GM15510 (cell line): ENCODE data around the gene SVOP.

Source experiments
- POLR2A ChIP-seq: IDR thresholded peaks from 3 replicates; pipeline ENCODE4 v1.6.1; 2011; ENCODE audit warnings: borderline replicate concordance; ENCODE audit not compliant: insufficient read length; ENCODE audit errors: extremely low read depth

The SVOP gene

DNA sequence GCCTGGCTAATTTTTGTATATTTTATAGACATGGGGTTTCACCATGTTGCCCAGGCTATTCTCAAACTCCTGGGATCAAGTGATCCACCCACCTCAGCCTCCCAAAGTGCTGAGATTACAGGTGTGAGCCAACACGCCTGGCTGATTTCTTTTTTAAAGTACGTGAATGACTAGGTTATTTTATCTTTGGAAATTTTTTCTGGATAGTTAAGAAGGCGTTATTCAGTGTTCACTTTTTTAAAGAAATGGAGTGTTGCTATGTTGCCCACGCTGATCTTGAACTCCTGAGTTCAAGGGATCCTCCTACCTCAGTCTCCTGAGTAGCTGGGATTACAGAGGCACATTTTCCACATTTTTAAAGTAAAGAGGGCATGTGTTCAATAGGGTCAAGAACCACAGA lies 58.6 kb downstream of the SVOP start:
- TF ChIP-seq POLR2A = no peak

DNA sequence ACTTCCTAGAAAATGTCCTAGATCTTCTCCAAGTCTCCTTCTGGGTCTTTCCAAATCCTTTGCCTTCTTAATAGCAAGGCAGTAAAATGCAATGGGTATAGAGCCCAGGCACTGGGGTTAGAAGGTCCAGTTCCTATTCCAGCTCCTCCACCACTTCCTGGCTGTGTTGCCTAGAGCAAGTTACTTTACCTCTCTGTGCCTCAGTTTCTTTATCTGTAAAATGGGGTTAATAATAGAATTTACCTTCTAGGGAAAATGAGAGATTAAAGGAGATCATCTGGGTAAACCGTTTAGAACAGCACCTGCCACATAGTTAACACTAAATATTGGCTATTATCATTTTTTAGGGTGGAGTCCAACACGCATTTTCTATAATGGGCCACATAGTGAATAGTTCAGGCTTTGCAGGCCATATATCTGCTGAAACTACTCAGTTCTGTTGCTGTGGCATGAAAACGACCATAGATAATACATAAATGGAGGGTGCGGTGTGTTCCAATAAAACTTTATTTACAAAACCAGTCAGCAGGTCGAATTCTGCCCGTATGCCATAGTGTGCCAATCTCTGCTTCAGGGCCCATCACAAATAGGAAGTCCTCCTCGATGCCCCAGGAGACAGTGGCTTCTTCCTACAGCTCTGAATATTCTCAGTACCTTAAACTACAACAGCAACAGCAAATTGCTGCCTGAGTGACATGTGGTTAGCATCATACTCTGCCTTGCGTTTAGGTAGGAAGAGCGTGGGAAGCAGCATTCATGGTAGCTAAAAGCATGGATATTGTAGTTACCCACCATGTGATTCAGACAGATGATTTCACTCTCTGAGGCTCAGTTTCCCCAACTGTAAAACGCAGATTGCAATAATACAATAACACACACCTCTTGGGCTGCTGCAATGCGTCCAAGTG lies 60.9 kb downstream of the SVOP start:
- no peak for TF ChIP-seq POLR2A

DNA sequence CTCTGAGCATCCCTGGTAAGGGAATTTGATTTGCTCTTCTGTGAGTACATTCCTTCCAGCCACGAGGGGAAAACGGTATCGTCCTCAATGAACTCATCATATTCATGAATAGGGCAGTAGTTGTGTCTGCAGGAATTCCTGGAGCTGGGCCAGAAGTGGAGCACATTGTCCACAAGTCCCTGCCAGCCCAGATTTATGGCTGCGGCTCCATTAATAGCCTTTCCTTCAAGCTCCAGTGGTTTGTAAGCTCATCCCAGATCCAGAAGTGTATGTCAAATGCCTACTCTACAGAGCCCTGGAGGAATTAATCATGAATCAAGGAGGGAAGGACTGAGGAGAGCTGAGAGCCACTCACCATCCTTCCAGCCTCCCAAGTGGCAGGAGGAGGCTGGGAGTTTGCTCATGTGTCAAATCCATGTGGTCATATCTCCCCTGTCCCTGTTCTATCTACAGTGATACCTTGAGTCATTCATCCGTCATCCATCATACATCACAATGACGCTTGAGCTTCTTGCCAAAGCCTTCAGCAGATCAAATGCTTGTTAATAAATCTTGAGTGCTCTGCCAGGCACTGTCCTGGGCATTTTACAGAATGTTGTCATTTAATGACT lies 65.5 kb downstream of the SVOP start:
- TF ChIP-seq POLR2A = no peak

DNA sequence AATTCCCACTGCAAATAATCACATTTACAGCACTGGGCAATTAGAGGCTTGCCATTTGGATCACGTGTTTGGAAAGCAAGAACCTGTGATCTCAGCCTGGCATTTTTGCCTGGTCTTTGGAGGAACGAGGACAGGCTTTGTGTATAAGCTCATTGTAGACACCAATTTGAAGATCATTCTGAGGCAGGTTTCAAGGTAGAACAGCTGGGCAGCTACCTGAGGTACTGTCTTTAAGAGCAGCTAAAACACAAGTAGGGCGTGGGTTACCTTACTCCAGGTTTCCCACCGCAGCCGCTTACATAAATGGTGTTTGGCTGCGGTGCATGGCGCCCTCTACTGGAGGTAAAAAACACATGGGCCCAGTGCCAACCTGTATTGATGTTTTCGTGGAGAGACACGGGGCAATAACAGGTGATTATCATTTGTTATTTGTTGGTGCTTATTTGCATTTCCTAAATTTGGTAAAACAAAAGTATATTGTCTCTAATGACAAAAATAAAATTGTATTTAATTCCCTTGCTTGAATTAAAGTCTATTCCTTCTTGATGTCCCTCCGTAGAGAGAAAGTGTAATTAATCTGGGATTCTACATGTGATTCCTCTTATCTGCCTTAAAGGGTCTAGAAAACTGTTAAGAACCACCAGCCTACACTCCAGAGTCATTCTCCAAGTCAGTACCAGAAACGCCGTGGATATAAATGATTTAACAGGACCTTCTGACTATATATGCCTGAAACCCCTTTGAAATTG lies 69.7 kb downstream of the SVOP start:
- TF ChIP-seq POLR2A = no peak

DNA sequence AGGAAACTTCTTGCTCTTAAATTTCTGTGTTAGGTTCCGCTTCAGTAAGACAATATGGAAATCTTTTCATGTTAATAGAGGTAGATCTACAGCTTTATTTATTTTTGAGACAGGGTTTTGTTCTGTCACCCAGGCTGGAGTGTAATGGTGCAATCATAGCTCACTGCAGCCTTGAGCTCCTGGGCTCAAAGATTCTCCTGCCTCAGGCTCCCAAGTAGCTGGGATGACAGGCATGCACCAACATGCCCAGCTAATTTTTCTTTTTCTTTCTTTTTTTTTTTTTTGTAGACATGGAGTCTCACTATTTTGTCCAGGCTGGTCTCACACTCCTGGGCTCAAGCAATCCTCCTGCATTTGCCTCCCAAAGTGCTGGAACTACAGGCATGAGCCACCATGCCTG lies 70.9 kb downstream of the SVOP start:
- no peak for TF ChIP-seq POLR2A

DNA sequence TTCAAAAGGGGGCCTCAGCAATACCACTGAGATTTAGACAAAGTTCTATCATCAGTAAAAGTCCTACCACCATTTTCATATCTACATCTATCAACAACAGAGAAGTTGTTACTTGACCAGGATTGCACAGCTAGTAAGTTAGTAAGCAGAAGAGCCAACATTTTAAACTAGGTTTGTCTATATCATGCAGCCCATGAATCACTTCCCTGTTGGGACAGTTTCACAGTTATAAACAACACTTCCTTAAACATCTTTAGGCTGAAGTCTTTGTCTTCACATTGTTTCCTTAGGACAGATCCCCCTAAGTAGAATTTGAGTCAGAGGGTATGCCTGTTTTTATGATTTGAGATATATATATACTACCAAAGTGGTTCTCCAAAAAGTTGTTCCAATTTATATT lies 72.5 kb downstream of the SVOP start:
- no peak for TF ChIP-seq POLR2A

DNA sequence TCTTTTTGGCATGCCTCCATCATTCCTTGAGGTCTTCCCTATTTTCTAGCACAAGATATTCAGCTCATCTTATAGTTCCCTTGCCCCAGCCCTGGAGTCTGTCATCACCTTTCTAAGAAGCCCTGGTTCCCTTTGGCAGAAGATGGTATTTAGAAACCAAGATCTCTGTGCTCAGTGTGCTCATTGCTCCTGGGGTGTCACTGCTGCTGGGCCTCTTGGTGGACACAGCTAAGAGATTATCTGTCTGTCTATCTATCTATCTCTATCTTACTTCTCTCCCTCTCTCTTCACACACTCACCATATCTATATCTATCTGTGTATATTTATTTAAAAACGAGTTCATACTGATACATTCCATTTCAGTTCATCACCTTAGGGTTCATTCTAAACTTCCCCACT lies 73.8 kb downstream of the SVOP start:
- TF ChIP-seq POLR2A = no peak

DNA sequence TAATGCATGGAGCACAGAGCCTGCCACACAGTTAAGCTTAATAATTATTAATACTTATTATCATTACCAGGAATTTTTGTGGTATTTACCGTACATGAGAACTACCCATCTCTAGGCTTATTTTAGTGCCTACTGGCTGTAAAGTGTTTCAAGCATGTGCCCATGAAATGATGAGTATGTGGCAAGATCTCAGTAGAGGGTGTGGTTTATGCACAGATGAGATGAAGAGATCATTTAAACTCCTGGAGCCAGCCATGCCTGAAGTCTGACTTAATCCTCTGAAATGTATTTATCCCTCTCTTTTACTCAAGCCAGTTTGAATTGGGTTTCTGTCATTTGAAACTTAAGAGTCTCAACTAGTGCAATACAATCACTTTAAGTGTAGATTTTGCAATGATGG lies 80.7 kb downstream of the SVOP start:
- no peak for TF ChIP-seq POLR2A

DNA sequence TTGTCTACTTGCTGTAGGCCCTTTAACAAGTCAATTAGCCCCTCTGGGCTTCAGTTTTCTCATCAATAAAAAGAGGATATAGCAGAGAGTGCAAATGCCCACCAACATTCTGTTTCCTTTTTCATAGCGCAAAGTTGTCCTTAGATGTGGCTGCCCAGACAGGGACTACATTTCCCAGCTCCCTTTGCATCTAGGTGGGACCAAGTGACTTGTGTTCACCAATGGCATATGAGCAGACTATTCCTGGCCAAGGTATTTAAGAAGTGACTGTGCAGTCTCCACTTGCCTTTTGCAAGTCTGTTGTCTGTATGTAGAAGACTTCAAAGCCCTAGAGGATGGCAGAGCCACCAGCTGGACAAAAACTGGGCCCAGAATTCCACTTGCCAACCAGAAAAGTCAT lies 81.3 kb downstream of the SVOP start:
- no peak for TF ChIP-seq POLR2A

DNA sequence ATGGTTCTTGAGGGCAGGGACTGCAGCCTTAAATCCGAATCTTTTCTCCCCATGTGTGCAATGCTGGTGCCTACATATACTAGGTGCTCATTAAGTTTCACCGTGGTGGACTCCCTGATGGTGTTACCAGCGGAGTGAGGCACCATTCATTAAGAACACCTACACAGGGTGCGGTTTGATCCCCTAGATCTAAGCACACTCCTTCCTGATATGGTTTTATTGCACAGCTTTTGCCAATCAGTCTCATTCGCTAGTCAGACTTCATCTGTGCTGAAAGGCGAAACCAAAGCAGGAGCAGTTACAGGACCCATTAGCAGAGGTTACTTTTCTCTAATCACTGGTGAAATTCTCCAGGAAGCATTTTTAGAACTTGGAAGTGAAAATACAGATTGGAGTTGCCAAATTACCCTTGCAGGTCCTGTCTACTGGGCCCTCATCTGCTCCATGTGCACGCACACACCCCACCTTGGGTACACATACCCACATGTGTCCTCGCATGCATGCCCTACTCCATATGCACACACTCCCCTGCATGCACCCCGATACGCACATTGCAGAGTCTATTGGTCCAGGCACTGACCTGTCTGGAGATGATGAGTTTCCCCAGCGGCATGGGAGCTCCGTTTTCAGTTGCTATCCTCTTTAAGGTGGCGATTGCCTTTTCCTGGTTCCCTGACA lies 82.5 kb downstream of the SVOP start:
- TF ChIP-seq POLR2A = no peak

DNA sequence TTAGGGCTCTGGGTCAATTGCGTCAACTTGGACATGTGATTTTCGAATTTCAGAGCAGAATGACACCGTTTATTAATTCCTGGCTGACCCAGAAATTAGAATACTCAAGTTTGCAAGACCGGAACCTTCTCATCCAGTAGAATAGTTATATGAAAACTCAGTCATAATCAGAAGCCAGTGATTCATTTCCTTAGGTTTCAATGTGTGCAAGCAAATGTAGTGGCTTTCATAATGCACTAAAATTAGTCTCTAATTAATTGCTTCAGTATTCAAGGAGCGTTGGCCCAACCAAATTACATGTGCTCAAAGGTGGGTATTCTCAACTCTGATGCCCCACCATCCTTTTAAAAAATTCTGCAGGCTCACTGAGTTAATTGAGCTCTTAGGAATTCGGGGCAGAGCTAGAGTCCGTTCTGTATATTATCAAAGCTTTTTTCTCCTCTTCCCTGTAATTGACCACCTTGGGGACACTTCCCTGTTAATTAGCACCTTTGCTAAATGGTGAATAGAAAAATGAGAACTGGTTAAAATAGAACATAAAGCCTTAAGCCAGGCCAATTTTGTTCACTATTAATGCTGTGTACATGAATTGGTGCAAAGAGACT lies 85.6 kb downstream of the SVOP start:
- no peak for TF ChIP-seq POLR2A

DNA sequence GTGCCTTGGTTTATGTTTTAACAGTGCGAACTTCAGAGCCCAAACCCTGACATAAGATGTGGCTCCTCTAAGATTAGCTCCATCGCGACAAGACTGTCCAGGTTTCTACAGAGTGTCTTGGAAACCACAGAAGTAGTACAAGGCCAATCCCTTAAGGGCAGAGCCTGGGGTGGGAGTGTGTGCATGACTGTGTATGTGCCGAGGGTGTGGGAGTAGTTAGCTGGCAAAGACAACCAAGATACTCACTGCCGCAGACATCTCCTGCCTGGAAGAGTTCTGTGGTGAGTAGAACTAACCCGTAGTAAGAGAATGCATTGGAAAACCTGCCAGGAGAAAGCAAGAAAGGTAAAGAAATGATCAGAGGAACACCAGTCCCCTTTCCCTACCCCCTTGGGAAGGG lies 86.9 kb downstream of the SVOP start:
- TF ChIP-seq POLR2A = no peak

DNA sequence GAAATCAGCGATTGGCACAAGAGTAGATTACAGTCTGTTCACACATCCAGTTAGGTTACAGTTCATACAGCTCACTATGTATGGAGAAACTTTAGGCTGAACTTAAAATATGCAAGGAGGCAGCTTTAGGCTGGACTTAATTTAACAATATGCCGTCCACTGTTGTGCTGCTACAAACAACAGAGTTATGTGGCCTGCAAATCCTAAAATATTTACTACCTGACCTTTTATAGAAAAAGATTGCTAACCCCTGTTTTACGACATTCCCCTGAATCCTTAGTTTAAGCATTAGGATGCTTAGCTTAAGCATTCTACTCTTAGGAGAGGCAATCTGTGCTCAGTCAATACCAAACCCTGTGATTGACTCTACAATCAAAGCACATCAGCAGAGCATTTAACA lies 90.1 kb downstream of the SVOP start:
- no peak for TF ChIP-seq POLR2A

DNA sequence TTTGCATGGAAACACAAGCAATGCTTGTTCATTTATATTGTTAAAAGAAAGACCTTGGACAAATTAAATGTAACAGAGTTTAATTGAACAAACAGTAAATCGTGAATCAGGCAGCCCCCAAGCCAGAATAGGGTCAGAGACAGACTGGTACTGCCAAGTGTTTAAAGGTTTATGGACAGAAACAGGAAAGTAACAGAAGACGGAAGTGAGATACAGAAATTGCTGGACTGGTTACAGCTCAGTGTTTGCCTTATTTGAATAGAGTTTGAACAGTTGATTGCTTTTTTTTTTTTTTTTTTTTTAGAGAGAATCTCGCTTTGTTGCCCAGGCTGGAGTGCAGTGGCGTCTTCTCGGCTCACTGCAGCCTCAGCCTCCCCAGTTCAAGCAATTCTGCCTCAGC lies 90.7 kb downstream of the SVOP start:
- no peak for TF ChIP-seq POLR2A
